Mucosa of descending colon (tissue), 3 donors: ENCODE results near the gene CALHM2. TPM values are rescaled to one million over a fixed set of nuclear protein-coding genes. Genes with fewer than 3 reads are reported as not detected.
"Not testable (repeated sequence)": the region's sequence is repeated elsewhere in the genome, so short reads cannot be mapped to it uniquely, and the experiment has no call there.

Experiments
- ATAC-seq: fragments of 200-7000 bp; cut with Tn5 transposase; one replicate; pipeline ENCODE4 v1.9.1; 2020; ENCODE audit warnings: mild to moderate bottlenecking, moderate library complexity
- DNase-seq, 3 donors: peaks; one replicate each; pipeline ENCODE4 v3.0.0-alpha.2; 2020
- H3K36me3 ChIP-seq: fragments of 200-600 bp; one replicate; pipeline ENCODE4 v1.8.0; 2021; ENCODE audit warnings: low read depth, mild to moderate bottlenecking
- H3K4me1 ChIP-seq: fragments of 200-600 bp; one replicate; pipeline ENCODE4 v1.8.0; 2021; ENCODE audit warnings: low read depth, mild to moderate bottlenecking
- H3K4me3 ChIP-seq: fragments of 200-600 bp; one replicate; pipeline ENCODE4 v1.8.0; 2021; ENCODE audit warnings: mild to moderate bottlenecking
- H3K9me3 ChIP-seq: fragments of 200-600 bp; one replicate; pipeline ENCODE4 v1.8.0; 2021; ENCODE audit warnings: mild to moderate bottlenecking
- CTCF ChIP-seq: fragments of 200-600 bp; IDR thresholded peaks from one replicate; pipeline ENCODE4 v1.8.0; 2022; ENCODE audit warnings: antibody characterized with exemption, mild to moderate bottlenecking
- intact Hi-C, 2 donors: fragments of 100-400 bp; cut with DNase I in 1 of 2; cut with micrococcal nuclease in 1 of 2; formaldehyde crosslinking; loops; one replicate each; pipeline versions ENCODE4 v1.11.0 to v1.11.1; 2022; cut with DNase I, micrococcal nuclease
- total RNA-seq, 3 donors: library from RNA; stranded (reverse); fragmentation: NEBNext Ultra II Directional in 2 of 3; extraction: Animal tissue kit (Norgen Biotek cat#: 25700) in 2 of 3; gene quantifications; one replicate each; pipeline versions ENCODE4 v1.2.1 to v1.2.4, GENCODE V29; 2021 to 2023
- donor health status: DM: no; HTN: no; CAD: no; lungs with moderate emphysema.
- donor health status: DM: no; HTN: no; CAD: no.
- donor health status: DM: no; HTN: yes; CAD: no.

CALHM2 gene
- total RNA-seq, 3 donors from 2014 or later, result 5.8 to 16.8 (median 12.3) TPM

DNA sequence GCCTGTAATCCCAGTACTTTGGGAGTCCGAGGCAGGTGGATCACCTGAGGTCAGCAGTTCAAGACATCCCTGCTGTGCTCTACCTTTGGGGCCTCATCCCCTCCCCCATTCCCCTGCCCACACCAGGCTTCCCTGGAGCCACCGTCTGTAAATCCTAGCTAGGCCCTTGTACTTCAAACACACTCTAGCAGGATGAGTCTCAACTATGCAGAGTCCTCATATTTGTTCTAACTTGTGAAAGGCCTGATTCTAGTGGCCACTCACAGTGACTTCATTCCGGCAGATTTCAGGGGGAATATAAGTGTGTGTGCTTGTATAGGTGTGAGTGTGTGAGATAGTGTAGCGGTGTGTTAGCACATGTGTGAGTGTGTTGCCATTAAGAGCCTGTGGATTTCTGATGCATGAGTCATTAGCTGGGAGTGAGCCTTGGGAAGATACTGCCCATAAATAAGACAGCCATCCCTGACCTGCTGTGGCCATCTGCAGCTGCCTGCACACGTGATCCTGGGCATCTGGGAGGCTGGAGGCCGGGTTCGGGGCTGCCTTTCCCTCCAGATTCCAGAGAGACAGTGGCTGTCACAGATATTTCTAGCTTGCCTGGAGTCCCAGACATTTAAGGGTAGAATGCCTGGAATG is 39.7 kb upstream of the CALHM2 start:
- peaks cover 12% of the 10 kb centered on the region for H3K4me1 ChIP-seq
- H3K36me3 ChIP-seq, result no peaks in the 10 kb centered on the region
- no peak for TF ChIP-seq CTCF
- H3K9me3 ChIP-seq, result no peaks in the 10 kb centered on the region
- no peak overlapping the region for H3K4me3 ChIP-seq
- intact Hi-C loops, result no loop called here
- peak in 1 of 3 donors; percentile 16 for DNase-seq
- ATAC-seq, result peak; percentile 53

DNA sequence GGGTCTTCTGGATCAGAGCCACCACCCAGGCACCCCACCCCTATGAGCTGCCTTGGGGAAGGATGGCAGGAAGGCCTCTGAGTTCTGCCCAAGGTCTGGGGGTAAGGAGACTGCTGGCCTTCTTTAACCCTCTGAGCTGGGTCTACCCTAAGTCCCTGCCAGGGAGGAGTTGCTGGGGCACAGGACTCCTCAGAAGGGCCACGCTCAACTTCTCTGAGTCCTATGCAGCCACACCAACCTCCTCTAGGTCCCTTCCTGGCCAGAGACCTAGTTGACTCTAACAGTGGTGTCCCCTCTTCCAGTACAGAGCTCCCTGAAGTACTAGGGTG is 38.8 kb upstream of the CALHM2 start:
- Histone ChIP-seq H3K9me3 (no peaks in the 10 kb centered on the region), H3K36me3 (no peaks in the 10 kb centered on the region), H3K4me1 (peaks cover 12% of the 10 kb centered on the region), H3K4me3 (no peak overlapping the region)
- DNase-seq (peak in 1 of 3 donors; percentile 16), ATAC-seq (no peak)
- no peak for TF ChIP-seq CTCF
- intact Hi-C loops, result no loop called here

- H3K4me3 ChIP-seq, result no peak overlapping the region
- H3K4me1 ChIP-seq, result peaks cover 6% of the 10 kb centered on the region
- intact Hi-C loops, result loop anchor here in 1 of 2 donors (5.0 kb wide), 1 partner anchor 70 kb away; no protein-coding TSS in a partner anchor
- TF ChIP-seq CTCF, result no peak
- no peaks in the 10 kb centered on the region for H3K36me3 ChIP-seq
- no peak for DNase-seq
- H3K9me3 ChIP-seq, result no peaks in the 10 kb centered on the region
- ATAC-seq, result no peak
These were observed 35.2 kb upstream of the CALHM2 start for GRCh38 chr10:103487410-103487708.

DNA sequence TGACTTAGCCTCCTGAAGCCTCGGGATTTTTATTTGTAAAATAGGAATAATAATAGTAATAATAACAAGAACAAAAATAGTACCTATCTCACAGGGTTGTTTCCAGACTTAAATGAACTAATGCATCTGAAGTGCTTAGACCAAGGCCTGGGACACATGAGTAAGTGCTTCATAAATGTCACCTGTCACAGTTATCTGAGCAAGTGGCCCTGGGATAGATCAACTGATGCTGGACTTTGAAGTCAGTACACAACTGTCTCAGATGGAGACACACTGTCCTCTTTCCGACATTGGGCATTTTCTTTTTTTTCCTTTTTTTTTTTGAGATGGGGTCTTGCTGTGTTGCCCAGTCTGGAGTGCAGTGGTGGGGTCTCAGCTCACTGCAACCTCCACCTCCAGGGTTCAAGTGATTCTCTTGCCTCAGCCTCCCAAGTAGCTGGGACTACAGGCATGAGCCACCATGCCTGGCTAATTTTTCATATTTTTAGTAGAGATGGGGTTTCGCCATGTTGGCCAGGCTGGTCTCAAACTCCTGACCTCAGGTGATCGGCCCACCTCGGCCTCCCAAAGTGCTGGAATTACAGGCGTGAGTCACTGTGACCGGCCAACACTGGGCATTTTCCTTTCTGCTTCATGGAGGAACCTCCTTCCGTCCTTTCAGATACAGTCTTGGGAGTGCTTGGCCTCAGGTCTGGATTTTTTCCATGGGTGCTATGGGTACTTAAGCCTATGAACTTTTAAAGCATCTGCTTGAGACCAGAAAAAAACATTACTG is 34.7 kb upstream of the CALHM2 start:
- not testable (repeated sequence) for H3K36me3 ChIP-seq, H3K4me3 ChIP-seq, H3K9me3 ChIP-seq, H3K4me1 ChIP-seq
- DNase-seq (peak in 1 of 3 donors; percentile 12), ATAC-seq (peak; percentile 32)
- intact Hi-C loops, result loop anchor here in 1 of 2 donors (5.0 kb wide), 1 partner anchor 70 kb away; no protein-coding TSS in a partner anchor

GRCh38 chr10:103481974-103482531 is 29.9 kb upstream of the CALHM2 start:
- H3K36me3 ChIP-seq, result no peaks in the 10 kb centered on the region
- ATAC-seq (peak; percentile 52), DNase-seq (peak in 1 of 3 donors; percentile 77)
- no peak overlapping the region for H3K4me3 ChIP-seq
- H3K4me1 ChIP-seq, result peaks cover 6% of the 10 kb centered on the region
- TF ChIP-seq CTCF, result peak; percentile 34
- intact Hi-C loops, result no loop called here
- H3K9me3 ChIP-seq, result no peaks in the 10 kb centered on the region

- no peaks in the 10 kb centered on the region for H3K9me3 ChIP-seq
- H3K36me3 ChIP-seq, result no peaks in the 10 kb centered on the region
- DNase-seq (no peak), ATAC-seq (no peak)
- intact Hi-C loops, result no loop called here
- H3K4me1 ChIP-seq, result peaks cover 3% of the 10 kb centered on the region
- no peak for TF ChIP-seq CTCF
- H3K4me3 ChIP-seq, result no peak overlapping the region
These were observed 28.4 kb upstream of the CALHM2 start for GRCh38 chr10:103480521-103480920.
